GM23338 (cell line): Measurements from ENCODE around the gene PXYLP1. TPM values are rescaled to one million over a fixed set of nuclear protein-coding genes. Genes with fewer than 3 reads are reported as not detected.

Experiments
- ATAC-seq: fragments of 200-7000 bp; cut with Tn5 transposase; 3 replicates; pipeline ENCODE4 v1.9.1; 2020
- DNase-seq: peaks from one replicate; pipeline ENCODE4 v3.0.0-alpha.2; 2015; ENCODE audit warnings: low spot score
- H2AFZ ChIP-seq: fragments of 200-600 bp; sonication (generic); 2 replicates; pipeline ENCODE4 v1.8.0; 2016; ENCODE audit warnings: antibody characterized with exemption, mild to moderate bottlenecking, moderate library complexity
- H3F3A ChIP-seq: fragments of 200-600 bp; sonication (generic); replicated peaks from 2 replicates; pipeline ENCODE4 v1.8.0; 2017; ENCODE audit warnings: antibody characterized with exemption, mixed run types, low read depth
- H3K27ac ChIP-seq: fragments of 200-600 bp; sonication (generic); 2 replicates; pipeline ENCODE4 v1.6.1; 2016; ENCODE audit warnings: low read depth
- H3K27me3 ChIP-seq: fragments of 200-600 bp; sonication (generic); 2 replicates; pipeline ENCODE4 v1.8.0; 2016; ENCODE audit warnings: mild to moderate bottlenecking, mixed run types, moderate library complexity; ENCODE audit not compliant: insufficient read depth
- H3K36me3 ChIP-seq: fragments of 200-600 bp; sonication (generic); 2 replicates; pipeline ENCODE4 v1.8.0; 2016; ENCODE audit warnings: mild to moderate bottlenecking; ENCODE audit not compliant: insufficient read depth
- H3K4me1 ChIP-seq: fragments of 200-600 bp; sonication (generic); 2 replicates; pipeline ENCODE4 v1.8.0; 2016; ENCODE audit warnings: mild to moderate bottlenecking, moderate library complexity; ENCODE audit not compliant: insufficient read depth
- H3K4me2 ChIP-seq: fragments of 200-600 bp; sonication (generic); 2 replicates; pipeline ENCODE4 v1.7.1; 2017; ENCODE audit warnings: mixed run types
- H3K4me3 ChIP-seq: fragments of 200-600 bp; sonication (generic); 2 replicates; pipeline ENCODE4 v1.6.1; 2016; ENCODE audit warnings: mixed run types
- H3K79me2 ChIP-seq: fragments of 200-600 bp; sonication (generic); replicated peaks from 2 replicates; pipeline ENCODE4 v1.8.0; 2017; ENCODE audit warnings: mild to moderate bottlenecking; ENCODE audit not compliant: insufficient read depth
- H3K9me2 ChIP-seq: fragments of 200-600 bp; sonication (generic); 2 replicates; pipeline ENCODE4 v1.8.0; 2017; ENCODE audit not compliant: insufficient read depth
- H4K20me1 ChIP-seq: fragments of 200-600 bp; sonication (generic); replicated peaks from 2 replicates; pipeline ENCODE4 v1.8.0; 2017; ENCODE audit warnings: mild to moderate bottlenecking; ENCODE audit not compliant: insufficient read depth
- H3K27ac Mint-ChIP-seq: 2 replicates; pipeline ENCODE4 v1.8.0; 2020; ENCODE audit warnings: inconsistent platforms, mild to moderate bottlenecking, moderate library complexity, mixed read lengths
- H3K27me3 Mint-ChIP-seq: 3 replicates; pipeline ENCODE4 v1.8.0; 2022; ENCODE audit warnings: low read depth, mild to moderate bottlenecking, moderate library complexity, mixed read lengths, inconsistent platforms; ENCODE audit not compliant: insufficient read depth, poor library complexity
- H3K36me3 Mint-ChIP-seq: 3 replicates; pipeline ENCODE4 v1.8.0; 2021; ENCODE audit warnings: low read depth, mild to moderate bottlenecking, inconsistent platforms, moderate library complexity, mixed read lengths
- H3K4me1 Mint-ChIP-seq: 3 replicates; pipeline ENCODE4 v1.8.0; 2020; ENCODE audit warnings: mild to moderate bottlenecking, inconsistent platforms, mixed read lengths
- H3K4me3 Mint-ChIP-seq: 3 replicates; pipeline ENCODE4 v1.8.0; 2021; ENCODE audit warnings: moderate library complexity, mild to moderate bottlenecking, inconsistent platforms, mixed read lengths
- H3K9me3 Mint-ChIP-seq: 3 replicates; pipeline ENCODE4 v1.8.0; 2020; ENCODE audit warnings: moderate library complexity, mild to moderate bottlenecking, inconsistent platforms, mixed read lengths
- CREB1 ChIP-seq: fragments of 250-450 bp; sonication (Bioruptor Pico); IDR thresholded peaks from 2 replicates; pipeline ENCODE4 v1.5.0; 2020; ENCODE audit warnings: low read depth, mild to moderate bottlenecking, moderate library complexity
- ETS1 ChIP-seq: IDR thresholded peaks from 2 replicates; pipeline ENCODE4 v1.6.1; 2016; ENCODE audit warnings: antibody characterized with exemption
- EZH2phosphoT487 ChIP-seq: fragments of 200-600 bp; sonication (generic); IDR thresholded peaks from one replicate; pipeline ENCODE4 v1.8.1; 2018; ENCODE audit warnings: antibody characterized with exemption; ENCODE audit not compliant: unreplicated experiment
- JUNB ChIP-seq: IDR thresholded peaks from one replicate; pipeline ENCODE4 v1.6.1; 2016; ENCODE audit warnings: antibody characterized with exemption; ENCODE audit not compliant: unreplicated experiment
- POLR2AphosphoS5 ChIP-seq: IDR thresholded peaks from 2 replicates; pipeline ENCODE4 v1.6.1; 2016; ENCODE audit warnings: antibody characterized with exemption, low read depth
- REST ChIP-seq: IDR thresholded peaks from one replicate; pipeline ENCODE4 v1.6.1; 2018; ENCODE audit warnings: antibody characterized with exemption; ENCODE audit not compliant: unreplicated experiment
- STAT1 ChIP-seq: IDR thresholded peaks from one replicate; pipeline ENCODE4 v1.6.1; 2016; ENCODE audit warnings: antibody characterized with exemption; ENCODE audit not compliant: unreplicated experiment
- ZNF462 ChIP-seq: fragments of 250-450 bp; sonication (Bioruptor Pico); IDR thresholded peaks from 2 replicates; pipeline ENCODE4 v1.5.0; 2020; ENCODE audit warnings: mild to moderate bottlenecking, moderate library complexity
- polyA plus RNA-seq: library from polyadenylated mRNA; unstranded; fragments of >200 nt; fragmentation: Nextera tagmentation; extraction: Ambion mirVana; gene quantifications from 2 replicates; pipeline ENCODE4 v1.2.1, GENCODE V29; 2016
- total RNA-seq: library from RNA; depleted of rRNA; stranded (reverse); fragments of >200 nt; shearing (Covaris generic); gene quantifications from 2 replicates; pipeline ENCODE4 v1.2.3, GENCODE V29; 2014

The PXYLP1 gene
- total and polyA plus RNA-seq, 2 experiments from 2014 or later, result 8.9 to 20.1 TPM

- no peak for TF ChIP-seq REST
- TF ChIP-seq POLR2AphosphoS5, result no peak
- TF ChIP-seq JUNB, result no peak
- no peak for TF ChIP-seq EZH2phosphoT487
Observed at GRCh38 chr3:141271279-141272030, 39.8 kb downstream of the PXYLP1 start (continued).

- no peaks in the 10 kb centered on the region; the same call in 1 of the 2 replicates for H4K20me1 ChIP-seq
- H3K27ac ChIP-seq, result no peak overlapping the region
- no peak overlapping the region for H3K27ac Mint-ChIP-seq
- no peaks in the 10 kb centered on the region for H3K27me3 ChIP-seq
- H3K36me3 ChIP-seq, result no peaks in the 10 kb centered on the region
- peaks cover 5% of the 10 kb centered on the region for H3K27me3 Mint-ChIP-seq
- DNase-seq (no peak), ATAC-seq (no peak)
- H3K4me3 Mint-ChIP-seq, result no peak overlapping the region
- peaks cover 3% of the 10 kb centered on the region; the same call in 1 of the 3 replicates for H3K4me1 Mint-ChIP-seq
- no peaks in the 10 kb centered on the region for H3K36me3 Mint-ChIP-seq
- no peaks in the 10 kb centered on the region for H3K9me2 ChIP-seq
- no peak overlapping the region for H2AFZ ChIP-seq
- H3K4me3 ChIP-seq, result no peak overlapping the region
- no peak overlapping the region for H3K4me2 ChIP-seq
- no peaks in the 10 kb centered on the region for H3K4me1 ChIP-seq
- H3K79me2 ChIP-seq, result no peaks in the 10 kb centered on the region
- H3F3A ChIP-seq, result no peaks in the 10 kb centered on the region
- H3K9me3 Mint-ChIP-seq, result no peaks in the 10 kb centered on the region
- TF ChIP-seq STAT1 (no peak), ETS1 (no peak), ZNF462 (CRISPR knock-in tag) (no peak), CREB1 (CRISPR knock-in tag) (no peak), REST (no peak)
Observed at GRCh38 chr3:141272906-141273662, 41.5 kb downstream of the PXYLP1 start.
